HG03060 (cell line): ENCODE data around the gene MTF1.
"Not testable (repeated sequence)": the region's sequence is repeated elsewhere in the genome, so short reads cannot be mapped to it uniquely, and the experiment has no call there.

ENCODE experiments used
- ATAC-seq: cut with Tn5 transposase; IDR thresholded peaks from one replicate; pipeline ENCODE4 v1.9.1; 2021; ENCODE audit warnings: low read depth, moderate number of reproducible peaks; ENCODE audit not compliant: unreplicated experiment

The MTF1 gene

DNA sequence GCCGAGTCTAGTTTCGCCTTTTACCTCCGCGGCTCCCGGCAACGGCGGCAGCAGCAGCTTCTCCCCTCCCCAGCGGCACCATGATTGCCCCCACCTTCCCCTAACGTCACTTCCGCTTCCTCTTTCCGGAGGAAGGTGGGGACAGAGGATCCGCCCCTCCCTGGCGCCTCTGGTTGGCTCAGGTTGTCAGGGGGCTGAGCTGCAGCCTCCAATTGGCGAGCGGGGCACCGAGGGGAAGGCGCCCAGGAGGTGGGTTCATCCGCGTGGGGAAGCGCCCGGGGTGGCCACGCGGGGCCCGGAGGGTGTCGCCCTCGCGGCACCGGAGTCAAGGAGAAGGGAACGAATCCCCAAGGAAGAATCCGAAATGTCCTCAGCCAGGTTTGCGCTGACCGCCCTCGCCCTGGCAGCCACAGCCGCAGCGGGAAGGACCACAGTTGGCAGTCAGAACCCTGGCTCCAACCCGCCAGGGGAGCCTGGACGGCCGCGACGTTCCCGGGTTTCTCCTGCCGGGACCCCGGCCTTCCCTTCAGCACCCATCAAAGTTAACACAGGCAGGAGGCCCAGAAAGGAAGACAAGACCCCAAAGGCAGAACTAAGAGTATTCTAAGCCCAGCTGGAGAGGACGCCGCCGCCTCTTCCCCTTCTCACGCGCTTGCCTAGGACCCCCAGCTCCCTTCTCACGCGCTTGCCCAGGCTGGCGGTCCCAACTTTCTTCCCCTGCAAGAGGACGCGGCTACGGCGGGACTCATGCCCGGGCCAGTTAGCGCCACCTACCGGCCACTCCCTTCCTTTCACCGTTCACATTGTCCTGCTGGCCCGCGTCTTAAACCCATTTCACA lies at the start of gene MTF1:
TSS of gene MTF1 (minus strand) at position 86 of the 839 bp plus-strand sequence. CDS start 1,934 bp downstream, outside the sequence.
- peak; percentile 81 for ATAC-seq

DNA sequence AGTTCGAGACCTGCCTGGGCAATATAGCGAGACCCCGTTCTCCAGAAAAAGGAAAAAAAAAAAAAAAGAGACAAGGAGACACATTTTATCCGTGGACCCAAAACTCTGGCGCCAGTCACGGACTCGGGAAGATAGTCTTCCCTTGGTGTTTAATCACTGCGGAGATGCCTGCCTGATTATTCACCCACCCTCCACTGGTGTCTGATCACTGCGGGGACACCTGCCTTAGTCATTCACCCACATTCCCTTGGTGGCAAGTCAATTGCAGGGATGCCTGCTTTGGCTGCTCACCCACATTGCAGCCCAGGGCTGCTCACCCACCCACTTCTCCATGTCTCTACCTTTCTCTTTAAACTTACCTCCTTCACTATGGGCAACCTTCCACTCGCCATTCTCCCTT lies 49.1 kb upstream of the MTF1 start:
- not testable (repeated sequence) for ATAC-seq

DNA sequence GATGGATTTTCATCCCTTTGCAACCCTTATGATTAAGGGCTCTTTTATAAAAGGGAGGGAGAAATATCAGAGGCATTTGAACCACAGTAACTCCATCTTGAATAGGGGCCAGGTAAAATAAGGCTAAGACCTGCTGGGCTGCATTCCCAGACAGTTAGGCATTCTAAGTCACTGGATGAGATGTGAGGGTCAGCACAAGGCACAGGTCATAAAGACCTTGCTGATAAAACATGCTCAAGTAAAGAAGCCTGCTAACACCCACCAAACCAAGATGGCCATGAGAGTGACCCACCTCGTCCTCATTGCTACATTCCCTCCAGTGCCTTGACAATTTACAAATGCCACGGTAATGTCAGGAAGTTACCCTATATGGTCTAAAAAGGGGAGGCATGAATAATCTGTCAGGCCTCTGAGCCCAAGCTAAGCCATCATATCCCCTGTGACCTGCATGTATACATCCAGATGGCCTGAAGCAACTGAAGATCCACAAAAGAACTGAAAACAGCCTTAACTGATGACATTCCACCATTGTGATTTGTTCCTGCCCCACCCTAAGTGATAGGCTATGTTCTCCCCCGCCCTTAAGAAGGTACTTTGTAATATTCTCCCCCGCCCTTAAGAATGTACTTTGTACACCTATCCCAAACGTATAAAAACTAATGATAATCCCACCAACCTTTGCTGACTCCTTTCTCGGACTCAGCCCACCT lies 48.2 kb upstream of the MTF1 start:
- ATAC-seq: not testable (repeated sequence)

DNA sequence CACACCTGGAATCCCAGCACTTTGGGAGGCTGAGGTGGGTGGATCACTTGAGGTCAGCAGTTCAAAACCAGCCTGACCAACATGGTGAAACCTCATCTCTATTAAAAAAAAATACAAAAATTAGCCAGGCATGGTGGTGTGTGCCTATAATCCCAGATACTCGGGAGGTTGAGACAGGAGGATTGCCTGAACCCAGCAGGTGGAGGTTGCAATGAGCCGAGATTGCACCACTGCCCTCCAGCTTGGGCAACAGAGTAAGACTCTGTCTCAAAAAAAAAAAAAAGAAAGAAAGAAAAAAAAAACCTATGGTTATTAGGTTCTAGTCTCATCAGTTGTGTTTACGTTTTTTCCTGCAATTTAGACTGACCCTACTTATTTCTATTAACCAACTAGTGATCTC lies 47.2 kb upstream of the MTF1 start:
- not testable (repeated sequence) for ATAC-seq

DNA sequence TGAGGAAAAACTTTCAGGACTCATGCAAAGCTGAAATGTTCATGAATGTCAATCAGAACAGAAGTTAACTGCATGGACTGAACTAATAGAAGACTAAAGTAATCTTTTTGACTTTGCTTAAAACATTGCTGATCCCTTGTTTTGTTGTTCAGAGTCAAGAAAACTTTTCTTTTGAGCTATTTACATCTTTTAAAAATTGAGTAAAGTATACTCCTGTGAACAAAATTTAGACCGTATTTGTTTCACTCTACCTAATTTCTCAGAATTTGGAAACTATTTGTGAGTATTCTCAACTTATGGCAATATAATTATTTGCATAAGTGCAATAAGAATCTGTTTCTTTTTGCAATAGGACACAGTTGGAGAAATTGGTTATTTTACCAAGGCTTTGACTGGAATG lies 46.3 kb upstream of the MTF1 start:
- ATAC-seq: no peak

DNA sequence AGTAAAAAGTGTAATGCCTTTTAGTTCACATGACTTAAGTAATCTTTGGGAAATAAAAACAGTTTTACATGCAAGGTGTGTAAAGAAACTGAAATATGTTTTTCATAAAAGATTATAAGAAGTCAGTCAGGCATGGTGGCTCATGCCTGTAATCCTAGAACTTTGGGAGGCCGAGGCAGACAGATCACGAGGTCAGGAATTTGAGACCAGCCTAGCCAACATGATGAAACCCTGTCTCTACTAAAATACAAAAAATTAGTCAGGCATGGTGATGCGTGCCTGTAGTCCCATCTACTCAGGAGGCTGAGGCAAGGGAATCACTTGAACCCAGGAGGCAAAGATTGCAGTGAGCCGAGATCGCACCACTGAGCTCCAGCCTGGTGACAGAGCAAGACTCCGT lies 44.5 kb upstream of the MTF1 start:
- not testable (repeated sequence) for ATAC-seq

DNA sequence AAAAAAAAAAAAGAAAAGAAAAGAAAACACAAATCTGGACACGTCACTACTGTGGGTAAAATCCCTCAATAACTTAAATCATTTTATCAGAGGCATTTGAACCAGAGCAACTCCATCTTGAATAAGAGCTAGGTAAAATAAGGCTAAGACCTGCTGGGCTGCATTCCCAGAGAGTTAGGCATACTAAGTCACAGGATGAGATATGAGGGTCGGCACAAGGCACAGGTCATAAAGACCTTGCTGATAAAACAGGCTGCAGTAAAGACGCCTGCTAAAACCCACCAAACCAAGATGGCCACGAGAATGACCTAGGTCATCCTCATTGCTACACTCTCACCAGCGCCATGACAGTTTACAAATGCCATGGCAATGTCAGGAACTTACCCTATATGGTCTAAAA lies 43.6 kb upstream of the MTF1 start:
- no peak for ATAC-seq

DNA sequence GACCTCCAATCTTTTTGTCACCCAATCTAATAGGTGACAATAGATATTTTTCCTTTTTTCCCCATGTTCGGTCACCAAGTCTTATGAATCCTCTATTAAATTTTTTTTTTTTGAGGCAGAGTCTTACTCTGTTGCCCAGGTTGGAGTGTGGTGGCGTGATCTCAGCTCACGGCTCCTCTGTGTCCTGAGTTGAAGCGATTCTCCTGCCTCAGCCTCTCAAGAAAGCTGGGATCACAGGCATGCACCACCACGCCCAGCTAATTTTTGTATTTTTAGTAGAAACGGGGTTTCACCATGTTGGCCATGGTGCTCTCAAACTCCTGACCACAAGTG lies 42.5 kb upstream of the MTF1 start:
- ATAC-seq: no peak

DNA sequence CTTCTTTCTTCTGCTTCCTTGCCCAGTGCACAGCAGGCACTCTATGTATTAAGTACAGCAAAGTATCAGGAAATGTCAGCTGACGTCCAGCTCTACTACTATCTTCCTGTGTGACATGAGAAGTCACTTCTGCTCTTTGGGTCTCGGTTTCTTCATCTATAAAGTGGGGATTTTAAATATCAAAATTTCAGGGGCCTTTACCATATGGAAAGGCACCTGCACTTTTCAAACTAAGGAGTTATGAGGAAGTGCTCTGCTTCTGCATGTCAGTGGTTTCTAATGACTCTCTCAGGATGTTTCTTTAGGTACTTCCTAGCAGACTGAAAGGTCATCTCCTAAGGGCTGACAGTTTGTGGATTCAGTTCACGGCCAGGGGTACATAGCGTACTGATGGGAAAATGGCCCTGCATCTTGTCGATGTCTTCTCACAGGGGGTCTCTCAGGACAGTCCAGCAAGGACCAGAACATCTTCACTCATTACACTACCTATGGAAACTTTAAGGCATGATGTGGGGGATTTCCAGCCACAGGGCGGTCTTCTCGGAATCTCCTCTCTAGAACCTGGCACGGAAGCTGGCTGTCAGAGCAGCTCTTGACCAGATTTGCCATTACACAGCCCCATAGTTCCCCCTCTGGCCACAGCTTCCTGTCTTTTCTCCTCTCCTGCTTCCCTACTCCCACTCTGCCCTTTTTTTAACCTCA lies 42.0 kb upstream of the MTF1 start:
- ATAC-seq: peak; percentile 55

DNA sequence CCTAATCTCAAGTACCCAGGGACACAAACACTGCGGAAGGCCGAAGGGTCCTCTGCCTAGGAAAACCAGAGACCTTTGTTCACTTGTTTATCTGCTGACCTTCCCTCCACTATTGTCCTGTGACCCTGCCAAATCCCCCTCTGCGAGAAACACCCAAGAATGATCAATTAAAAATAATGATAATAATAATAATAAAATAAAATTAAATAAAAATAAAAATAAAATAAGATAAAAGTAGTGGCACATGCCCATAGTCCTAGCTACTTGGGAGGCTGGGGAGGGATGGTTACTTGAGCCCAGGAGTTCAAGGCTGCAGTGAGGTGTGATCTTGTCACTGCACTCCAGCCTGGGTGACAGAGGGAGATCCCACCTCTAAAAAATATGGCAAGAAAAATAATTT lies 38.2 kb upstream of the MTF1 start:
- not testable (repeated sequence) for ATAC-seq

DNA sequence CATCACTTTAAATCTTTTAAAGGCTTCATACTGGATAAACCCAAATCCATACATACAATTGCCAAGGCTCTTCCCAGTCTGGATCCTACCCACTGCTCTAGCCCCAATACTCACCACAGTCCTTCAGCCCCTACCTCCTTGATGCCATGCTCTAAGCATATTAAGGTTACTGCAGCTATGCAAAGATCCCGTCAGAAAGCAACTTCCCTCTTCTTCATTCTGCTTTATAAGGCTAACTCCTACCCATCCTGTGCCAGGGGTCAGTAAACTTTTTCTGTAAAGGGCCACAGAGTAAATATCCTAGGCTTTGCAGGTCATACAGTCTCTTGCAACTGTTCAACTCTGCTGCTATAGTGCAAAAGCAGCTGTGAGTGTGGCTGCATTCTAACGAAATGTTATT lies 34.3 kb upstream of the MTF1 start:
- no peak for ATAC-seq

DNA sequence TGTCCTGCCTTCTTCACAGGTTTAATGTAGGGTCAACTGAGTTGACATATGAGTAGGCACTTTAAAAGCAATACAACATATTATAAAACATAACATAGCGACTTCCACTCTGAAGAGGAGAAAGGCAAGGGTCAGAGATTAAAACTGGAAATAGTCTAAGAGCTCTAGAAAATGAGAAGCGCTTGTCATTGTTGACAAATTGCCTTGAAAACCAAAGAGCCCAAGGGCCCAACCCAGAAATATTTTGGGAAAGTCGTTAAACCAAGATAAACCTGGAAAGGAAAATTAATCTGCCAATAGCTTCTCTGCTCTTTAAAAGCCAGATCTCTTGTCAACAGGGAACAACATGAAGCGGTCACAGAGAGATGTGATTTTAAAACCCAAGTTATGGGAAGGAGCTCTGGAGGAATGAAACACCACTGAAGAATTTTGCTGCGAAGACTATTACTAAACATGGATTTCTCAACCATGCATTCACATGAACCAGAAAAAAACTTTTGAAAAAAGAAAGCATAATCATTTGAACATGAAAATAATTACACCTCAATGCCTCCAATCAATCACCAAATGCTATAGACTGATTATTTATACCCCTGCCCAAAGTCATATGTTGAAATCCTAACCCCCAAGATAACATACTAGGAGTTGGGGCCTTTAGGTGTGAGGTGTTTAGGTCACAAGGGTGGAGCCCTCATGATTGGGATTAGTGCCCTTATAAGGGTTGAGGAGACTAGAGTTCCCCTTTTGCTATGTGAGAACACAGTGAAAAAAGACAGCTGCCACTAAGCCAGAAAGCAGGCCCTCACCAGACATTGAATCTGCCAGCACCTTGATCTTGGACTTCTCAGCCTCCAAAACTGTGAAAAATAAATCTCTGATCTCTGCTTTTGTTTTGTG lies 33.0 kb upstream of the MTF1 start:
- ATAC-seq: no peak

DNA sequence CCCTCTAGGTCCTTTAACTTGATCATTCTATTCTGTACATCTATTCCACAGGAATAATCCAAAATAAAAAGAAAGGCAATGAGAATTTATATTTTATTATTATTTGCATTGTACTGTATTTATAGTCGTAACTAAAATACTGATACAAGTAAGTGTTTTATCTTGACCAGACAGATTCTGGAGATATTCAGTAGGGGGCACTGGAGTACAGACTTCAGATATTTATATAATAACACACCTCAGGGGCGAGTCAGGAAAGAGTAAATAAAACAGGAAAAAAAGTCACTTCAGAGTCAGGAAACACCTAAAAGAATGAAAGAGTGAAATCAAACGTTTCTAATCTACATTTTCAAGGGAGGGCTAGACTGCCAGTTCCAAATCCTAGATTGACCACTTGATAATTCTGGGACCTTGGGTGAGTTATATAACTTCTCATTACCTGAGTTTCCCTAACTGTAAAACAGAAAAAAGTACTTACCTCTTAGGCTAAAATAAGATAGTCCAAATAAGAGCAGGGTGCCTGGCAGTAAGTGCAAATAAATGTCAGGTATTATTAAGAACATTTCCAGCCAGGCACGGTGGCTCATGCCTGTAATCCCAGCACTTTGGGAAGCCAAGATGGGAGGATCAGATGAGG lies 31.1 kb upstream of the MTF1 start:
- no peak for ATAC-seq

DNA sequence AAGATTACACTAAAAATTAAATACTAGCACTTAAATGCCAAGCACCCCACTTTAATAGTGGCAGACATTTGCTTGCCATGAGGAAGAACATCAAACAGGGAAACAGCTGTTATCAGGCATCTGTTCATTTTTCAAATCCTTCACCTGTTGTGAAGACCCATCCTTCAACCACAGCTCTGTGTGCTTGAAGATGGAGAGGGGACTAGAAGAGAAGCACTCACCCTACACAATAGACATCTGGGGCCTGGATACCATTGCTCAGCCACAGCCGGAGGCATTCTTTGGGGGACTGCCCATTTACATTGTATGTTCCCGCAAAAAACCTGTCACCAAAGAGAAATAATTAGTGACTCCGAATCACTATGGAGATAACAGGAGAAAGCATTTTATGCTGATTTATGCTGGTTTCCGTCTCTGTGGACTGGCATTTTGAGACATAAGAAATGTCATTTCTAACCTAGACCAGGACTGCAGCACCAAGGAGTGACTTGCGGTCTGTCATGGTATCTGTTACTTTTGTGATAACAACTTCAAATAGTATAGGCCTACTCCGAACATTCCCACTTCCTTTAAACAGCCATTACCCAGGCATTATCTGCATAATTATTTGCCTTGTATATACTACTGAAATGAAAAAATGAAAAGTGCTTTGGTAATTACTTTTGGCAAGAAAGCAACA lies 28.8 kb upstream of the MTF1 start:
- ATAC-seq: no peak

DNA sequence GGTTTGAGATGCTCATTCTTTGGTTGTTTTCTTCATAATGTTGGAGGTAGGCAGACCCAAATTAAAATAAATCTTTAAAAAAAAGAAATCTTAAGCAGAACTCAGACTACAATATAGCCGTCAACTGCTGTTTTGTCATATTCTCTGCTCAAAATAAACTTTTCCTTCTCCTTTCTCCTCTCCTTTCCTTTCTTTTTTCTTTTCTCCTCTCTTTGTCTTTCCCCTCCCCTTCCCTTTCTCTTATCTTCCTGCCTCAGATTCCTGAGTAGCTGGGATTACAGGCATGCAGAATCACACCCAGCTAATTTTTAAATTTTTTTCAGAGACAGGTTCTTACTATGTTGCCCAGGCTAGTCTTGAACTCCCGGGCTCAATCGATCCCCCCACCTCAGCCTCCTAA lies 24.8 kb upstream of the MTF1 start:
- no peak for ATAC-seq

DNA sequence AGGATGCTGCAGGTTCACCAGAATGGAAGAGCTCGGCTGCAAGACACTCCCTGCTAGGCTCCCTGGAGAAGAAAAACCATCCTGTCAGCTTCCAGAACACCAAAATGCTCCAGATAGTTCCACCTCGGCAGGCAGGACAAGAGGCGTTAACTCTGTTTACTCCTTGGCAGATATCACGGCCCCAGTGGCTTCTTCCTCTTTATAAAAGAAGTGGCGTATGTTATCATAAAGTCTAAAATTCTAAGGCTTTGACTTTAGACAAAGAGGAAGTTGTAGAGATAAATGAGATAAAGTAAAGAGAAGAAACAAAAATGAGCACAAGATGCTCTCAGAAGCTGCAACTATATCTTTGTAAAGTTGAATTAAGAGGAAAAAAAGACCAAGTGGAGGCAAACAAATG lies 24.3 kb upstream of the MTF1 start:
- ATAC-seq: no peak

DNA sequence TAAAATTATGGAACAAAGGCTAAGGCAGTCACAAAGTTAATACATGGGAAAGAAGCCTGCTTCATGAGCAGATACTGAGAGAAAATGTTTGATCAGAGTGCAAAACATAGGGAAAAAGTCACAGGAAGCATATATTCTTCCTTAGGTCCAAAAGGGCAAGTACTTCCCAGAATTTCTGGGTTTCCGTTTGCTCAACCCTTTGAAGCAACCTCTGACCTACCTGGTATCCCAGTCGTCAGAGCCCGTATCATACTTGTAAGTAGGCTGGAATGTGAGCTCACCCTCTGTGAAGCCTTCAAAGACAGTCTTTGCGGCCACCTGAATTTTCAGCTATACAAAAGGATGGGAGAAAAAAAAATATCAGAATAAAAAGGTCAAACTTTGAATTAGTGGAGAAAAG lies 20.5 kb upstream of the MTF1 start:
- no peak for ATAC-seq

DNA sequence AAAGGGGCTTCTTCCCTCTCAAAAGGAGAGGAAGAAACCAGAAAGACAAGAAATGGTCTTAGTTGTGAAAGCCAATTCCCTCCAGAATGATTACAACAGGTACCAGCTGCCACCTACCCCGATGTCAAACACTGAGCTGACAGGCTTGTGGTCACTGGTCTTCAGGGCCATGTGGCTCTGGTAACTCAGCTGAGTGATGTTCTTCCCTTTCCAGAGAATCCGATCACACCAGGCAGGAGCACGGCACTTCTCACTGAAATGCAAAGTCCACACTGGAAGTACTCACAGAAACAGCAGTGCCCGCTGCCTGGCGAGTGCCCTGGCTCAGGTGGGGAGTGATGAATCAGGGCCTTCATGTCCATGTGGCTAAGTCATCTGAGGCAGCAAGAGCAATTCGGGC lies 18.7 kb upstream of the MTF1 start:
- ATAC-seq: no peak

DNA sequence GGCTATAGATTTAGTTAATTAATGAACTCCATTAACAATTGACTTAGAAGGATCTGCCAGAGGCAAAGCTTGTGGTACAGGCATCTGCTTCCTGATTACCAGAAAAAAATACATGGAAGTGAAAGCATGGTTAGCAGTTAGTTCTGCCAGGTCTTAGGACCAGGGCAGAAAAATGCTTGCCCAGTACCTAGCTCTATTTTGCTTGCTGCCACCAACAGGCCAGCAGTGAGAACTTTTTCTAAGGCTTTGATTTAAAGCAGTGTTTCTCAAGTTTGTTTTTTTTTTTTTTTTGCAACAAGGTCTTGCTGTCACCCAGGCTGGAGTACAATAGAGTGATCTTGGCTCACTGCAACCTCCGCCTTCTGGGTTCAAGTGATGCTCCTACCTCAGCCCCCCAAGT lies 16.4 kb upstream of the MTF1 start:
- ATAC-seq: no peak
